SIG-M5 (cell line): ENCODE measurements around the gene CTNNA2.

Experiments used
- DNase-seq: peaks from one replicate; lab custom pipeline; 2025; lab: John Stamatoyannopoulos, UW

Gene CTNNA2

DNA sequence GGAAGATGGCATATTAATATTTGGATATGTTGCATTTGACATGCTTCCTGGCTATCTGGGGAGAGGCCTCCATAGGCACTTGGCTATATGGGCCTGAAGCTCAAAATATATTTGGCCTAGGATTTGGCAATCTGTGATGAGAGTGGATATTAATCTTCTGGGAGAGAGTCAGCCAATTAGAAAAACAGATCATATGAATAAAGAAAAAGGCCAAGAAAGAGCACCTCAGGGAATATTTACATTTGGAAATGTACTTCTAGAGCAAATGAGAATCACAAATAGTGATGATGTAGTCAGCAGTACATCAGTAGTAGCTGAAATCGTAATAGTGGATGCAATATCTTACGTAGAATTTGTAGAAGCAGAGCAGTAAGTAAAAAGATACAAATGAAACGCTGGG, 277.0 kb downstream of the CTNNA2 start:
- DNase-seq, result no peak

DNA sequence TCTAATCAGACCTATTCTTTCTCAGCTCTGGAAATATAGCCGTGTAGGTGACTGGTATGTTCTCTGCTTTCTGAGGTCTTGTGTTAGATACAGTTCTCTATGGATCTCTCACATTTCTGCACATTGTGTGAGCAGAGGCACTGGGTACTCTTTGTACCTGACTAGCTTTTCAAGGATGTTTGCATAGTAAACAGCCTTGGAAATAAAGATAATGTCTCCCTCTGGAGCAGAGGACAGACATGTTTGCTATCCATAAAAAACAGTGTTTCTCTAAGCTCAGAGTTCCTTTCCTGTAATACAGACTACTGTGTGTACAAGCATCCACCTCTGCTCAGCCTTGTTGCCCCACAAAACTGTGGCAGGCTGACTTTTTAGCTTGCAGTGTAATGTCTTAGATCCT, 279.2 kb downstream of the CTNNA2 start:
- no peak for DNase-seq

- no peak for DNase-seq
Measured at GRCh38 chr2:79793006-79793405, 280.2 kb downstream of the CTNNA2 start.

DNA sequence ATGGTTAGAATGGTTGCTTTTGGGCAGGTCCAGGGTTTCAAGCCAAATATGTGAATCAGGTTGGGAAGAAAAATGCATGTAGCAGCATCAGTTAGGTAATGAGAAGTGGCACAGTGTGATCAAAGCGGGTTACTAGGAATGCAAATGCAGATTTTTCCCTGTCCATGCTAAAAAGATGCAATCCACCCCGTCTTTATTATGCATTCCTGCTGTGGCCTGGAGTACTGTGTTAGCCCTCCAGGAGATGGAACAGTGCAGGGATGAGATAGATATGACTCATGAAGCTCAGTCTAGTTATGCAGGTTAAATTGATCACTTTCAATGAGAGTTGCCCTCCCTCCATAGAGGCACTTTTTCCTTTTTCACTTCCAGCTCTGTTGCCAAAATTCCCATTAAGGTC, 283.8 kb downstream of the CTNNA2 start:
- DNase-seq, result no peak

DNA sequence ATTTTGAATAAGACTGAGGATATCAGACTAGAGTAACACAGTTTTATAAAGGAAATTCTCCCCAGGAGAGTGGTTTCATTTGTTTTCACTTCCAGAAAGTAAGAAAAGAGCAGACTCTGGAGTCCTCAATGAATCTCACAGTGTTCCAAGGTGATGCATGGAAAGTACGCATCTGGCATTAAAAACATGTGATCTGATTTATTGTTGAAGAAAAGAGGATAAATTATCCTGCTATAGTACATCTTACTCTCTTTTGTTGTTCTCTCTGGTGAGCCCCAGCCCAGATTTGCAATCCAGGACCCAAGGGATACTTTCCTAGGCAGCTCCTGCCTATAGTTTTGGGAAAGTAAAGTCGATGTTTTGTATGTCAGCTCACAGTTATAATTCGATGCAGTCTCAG, 285.9 kb downstream of the CTNNA2 start:
- no peak for DNase-seq

DNA sequence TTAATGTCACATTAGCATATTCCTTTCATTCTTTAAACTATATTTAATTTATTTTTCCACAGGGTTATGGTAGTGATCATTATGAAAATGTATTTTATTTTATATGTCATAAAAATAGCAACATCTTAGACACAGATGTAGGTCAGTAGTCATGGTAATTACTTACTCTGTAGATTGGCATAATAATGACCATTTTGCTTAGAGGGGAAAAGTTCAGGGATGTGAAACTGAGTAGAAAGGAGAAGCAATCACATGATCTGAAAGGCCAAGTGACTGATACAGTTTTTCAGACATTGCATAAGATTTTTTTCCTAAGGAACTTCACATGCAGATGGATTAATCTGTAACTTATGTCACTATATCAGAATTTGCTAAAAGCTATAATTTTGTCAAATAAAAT, 286.9 kb downstream of the CTNNA2 start:
- no peak for DNase-seq

- DNase-seq, result no peak
Measured at GRCh38 chr2:79801082-79801481, 288.2 kb downstream of the CTNNA2 start.

GRCh38 chr2:79817288-79817687, 304.4 kb downstream of the CTNNA2 start:
- DNase-seq, result no peak

DNA sequence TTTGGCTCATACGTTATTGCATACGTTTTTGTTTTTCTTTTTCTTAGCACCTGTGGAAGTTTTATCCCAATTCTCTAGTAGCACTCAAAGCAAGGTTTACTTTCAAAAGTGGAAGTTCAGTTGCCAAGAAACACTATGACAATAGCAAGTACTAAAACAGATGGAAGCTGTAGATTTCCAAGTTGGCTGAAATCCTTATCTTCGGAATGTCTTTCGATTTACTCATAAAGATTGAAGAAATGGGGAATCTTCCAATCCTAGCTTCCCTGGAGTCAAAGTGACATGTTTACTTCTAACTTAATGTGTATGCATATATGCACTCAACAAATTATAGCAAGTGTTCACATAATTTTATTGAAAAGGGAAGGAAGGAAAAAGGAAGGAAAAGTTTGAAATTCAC, 307.4 kb downstream of the CTNNA2 start:
- no peak for DNase-seq

DNA sequence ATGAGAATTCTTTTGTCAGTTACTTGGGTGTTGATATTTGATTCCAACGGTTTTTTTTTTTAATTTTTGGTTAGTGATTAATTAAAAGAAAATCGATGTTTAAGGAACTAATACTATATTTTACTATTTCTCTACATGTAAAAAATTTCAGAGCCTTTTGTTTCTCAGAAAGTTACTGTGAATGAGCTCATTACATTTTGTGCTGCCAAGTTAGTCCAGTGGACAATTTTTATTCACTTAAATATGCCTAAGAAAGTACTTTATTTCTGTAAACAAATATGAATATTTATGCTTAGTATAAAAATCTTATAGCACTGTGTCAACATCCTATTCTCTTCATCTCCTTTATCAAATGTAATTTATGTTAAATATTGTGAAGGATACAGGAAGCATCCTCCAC, 309.3 kb downstream of the CTNNA2 start:
- DNase-seq, result no peak

DNA sequence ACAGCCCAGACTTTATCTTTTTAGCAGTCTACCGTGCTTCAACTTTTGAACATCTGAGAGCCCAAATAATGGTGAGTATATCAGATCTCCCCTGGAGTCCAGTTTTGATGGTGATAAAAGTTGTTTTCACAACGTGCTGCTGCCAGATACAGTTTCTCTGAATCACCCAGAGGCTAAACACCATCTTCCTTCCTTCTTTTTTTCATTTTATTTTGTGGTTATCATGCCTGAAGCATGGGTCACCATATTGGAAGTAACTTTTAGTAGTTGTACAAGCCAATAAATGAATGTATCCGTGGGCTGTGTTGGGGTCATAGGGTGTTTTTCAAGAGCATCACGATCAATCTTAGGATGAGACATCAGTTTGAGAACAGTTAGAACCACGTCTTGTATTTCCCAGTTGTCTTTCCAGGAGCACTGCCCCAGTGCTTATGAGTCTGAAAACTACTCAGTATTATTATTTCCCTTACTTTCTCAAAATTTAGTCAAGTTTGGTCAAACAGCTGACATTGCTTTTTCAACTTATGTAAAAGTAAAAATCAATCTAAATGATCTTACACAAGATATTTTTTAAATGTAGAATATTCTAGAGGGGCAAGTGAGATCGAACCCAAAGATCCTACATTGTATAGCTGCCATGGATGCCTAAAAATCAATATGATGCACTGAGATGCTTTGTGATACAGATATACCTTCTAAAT, 311.4 kb downstream of the CTNNA2 start:
- DNase-seq, result no peak

GRCh38 chr2:79827881-79828280, 315.0 kb downstream of the CTNNA2 start:
- no peak for DNase-seq

- no peak for DNase-seq
Measured at GRCh38 chr2:79830501-79830900, 317.6 kb downstream of the CTNNA2 start.

DNA sequence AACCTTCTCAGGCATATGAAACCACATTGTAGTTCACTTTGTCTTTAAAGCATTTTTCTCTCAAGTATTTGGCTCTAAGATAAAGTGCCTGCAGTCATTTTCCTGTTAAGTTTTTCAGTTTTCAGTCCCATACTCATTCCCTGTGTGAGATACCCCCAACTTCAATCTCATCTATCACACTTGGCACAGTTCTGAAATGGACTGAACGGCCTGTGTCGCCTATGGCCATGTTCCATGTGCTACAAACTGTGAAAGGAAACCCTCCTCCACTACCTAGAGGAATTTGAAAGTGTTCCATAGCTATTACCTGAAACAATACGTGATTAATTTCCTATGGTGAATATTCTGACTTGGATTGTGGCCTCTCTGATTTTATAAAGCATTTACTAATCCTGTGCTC, 319.1 kb downstream of the CTNNA2 start:
- no peak for DNase-seq

DNA sequence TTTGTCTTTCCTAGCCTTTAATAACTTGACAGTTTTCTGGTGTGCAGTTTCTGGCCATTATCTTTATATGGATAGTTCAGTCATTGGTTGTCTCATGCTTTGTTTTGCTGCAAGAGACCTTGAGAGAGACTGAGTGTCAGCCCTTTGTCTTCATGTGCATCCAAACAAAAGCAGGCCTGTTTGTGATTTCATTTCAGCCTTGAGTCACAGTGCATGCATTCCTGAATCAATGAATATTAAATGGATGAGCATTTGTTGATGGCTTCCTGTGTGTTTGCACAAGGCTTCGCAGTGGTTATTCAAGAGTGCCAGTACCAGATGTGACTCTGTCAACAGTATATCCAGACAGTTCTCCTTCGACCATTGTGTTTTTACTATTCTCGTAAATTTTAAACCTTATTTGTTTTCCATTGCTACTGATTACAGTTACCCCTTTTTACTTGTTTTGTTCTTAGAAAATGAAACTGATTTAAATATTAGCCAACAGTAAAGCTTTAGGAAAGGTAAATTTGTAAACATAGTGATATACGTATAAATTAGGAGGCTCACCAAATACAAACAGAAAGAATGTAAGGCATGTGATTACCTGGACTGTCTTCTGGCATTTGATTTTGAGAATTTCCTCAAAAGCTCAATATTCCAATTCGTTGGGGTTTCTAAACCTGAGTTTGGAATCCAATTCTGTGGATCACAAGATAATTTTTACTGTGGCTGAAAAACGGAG, 319.8 kb downstream of the CTNNA2 start:
- DNase-seq, result no peak

DNA sequence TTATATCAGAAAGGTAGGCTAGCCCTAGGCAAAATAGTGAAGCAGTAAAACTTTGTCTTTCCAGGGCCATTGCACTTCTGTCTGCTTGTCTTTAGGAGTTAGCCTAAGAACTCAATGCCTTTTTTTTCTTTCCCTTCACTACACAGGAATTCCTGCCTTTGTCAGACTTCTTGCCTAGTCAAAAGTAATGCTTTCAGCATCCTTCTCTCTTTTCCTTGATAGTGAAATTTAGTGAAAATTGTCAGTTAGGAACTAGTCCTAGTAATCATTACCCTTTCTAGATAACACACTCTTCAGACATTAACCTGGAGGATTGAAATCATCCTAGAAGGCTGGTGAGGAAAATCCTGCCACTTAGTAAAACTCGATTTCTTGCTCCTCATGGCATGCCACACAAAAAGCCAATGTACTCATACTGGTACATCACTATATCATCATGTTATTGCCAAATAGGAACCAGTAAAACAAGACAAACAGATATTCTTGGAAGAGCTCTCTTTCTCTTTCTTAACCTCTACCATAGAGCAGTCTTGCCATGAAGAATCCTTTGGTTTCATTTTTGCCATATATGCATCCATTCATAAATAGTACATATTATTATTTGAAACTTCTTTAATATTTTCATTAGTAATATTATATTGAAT, 320.5 kb downstream of the CTNNA2 start:
- no peak for DNase-seq

- DNase-seq, result no peak
Measured at GRCh38 chr2:79835911-79836310, 323.1 kb downstream of the CTNNA2 start.

DNA sequence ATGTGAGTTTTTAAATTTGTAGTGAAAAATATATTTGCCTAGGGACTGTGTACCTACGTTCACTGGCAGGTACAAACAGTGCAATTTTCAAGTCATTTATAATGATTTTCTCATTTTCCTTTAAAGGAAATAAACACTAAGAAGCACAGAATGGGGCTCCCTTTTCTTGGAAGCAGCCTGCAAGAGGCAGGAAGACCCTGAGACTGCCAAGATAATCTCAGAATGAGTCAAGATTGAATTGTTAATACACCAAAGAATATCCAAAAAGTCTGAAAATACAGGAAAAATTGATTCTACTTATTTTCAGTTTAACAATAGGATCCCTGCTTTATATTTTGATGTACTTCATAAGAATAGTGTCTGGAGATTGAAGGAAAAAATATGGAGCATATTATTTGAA, 331.2 kb downstream of the CTNNA2 start:
- DNase-seq, result no peak

GRCh38 chr2:79846878-79847277, 334.0 kb downstream of the CTNNA2 start:
- DNase-seq, result no peak

- DNase-seq, result no peak
Measured at GRCh38 chr2:79849241-79849640, 336.4 kb downstream of the CTNNA2 start.

DNA sequence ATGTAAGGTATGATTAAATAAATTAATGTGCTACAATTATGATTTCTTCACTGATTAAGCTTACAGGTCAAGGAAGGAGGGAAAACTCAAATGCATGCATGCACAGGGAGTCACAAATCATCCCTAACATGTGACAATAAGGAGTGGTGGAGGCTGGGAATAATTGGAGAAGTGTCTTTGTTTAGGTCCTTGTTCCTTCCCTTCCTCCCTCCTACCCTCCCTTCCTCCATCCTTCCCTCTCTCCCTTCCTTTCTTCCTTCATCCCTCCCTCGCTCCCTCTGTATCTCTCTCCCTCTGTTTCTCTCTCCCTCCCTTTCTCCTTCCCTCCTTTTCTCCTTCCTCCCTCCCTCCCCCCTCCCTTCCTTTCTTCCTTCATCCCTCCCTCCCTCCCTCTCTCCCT, 337.1 kb downstream of the CTNNA2 start:
- no peak for DNase-seq

GRCh38 chr2:79850912-79851311, 338.1 kb downstream of the CTNNA2 start:
- DNase-seq, result no peak

DNA sequence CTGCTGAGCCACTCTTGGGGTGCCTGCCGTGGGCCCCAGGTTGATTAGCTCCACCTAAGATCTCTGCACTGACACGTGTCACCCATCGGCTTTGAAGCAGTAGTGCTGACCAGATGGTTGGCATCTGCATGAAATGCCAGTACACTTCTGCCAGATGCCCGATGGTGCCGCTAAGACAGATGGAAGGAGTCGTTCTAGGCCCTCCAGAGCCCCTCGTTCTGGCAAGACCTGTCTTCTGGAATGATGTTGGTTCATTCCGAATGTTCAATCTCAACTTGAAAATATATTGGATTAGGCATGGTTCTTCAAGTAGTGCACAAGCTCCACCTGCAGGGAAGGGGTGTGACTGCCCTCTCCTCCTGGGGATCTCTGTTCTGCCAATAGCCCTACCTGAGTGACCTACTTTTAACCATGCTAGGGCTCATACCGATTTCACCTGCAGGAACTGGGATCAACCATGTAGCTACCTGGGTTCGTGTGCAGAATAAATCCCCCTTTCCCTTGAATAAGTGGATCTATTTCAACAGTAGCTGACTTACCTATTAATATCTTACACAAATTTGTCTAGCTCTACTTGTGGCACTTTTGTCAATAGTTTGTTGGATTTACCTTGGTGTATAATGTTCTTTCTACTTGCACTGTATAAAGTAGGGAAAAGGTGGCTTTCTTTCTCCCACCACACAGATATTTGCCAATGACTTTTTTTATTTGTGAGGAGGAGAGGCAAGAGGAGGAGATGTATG, 342.6 kb downstream of the CTNNA2 start:
- no peak for DNase-seq
